ENCODE results near the gene ENG. TPM values are rescaled to one million over a fixed set of nuclear protein-coding genes. Genes with fewer than 3 reads are reported as not detected.

The ENG gene
- total and polyA plus RNA-seq, 2 experiments from 2014 or later: 1.4 to 2.6 TPM

DNA sequence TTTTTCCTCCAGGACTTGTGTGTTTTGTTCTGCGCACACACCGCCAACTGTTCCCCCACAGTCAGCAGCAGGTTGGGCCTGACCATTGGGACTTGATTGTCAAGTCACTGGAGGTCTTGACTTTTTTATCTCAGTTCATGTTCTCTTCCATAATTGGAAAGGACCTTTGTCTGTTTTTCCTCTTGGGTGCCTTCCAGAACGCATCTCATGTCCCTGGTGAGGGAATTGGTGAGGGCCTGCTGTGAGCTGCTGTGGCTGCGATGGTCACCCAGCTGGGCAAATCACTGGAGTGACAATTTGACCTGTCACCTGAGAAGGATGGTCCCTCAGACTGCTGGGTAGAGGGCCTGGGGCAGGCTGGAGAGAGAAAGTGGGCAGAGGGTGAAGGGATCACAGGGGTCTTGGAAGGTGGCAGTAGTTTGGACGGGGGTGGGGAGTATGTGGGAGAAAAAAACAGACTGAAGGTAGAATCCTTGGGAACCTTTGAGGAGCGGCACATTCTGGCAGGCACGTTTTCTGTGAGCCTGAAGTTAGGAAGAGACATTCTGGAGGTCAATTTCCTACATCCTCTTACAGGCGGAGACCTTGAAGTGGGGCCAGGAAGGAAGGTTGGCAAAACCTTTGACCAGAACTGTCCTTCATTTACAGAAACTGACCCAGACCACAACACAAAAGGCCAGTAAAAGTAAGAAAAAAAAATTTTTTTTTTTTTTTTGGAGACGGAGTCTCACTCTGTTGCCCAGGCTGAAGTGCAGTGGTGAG is 64.2 kb downstream of the ENG start (continued):
- TF ChIP-seq STAT1 (IDR thresholded peaks at IDR 0.05; ENCODE audit: unreplicated experiment) (no peak), POLR2AphosphoS5 (IDR thresholded peaks at IDR 0.05; ENCODE audit: low read depth) (no peak), NANOG (IDR thresholded peaks at IDR 0.05; ENCODE audit: borderline replicate concordance) (no peak), ZNF114 (CRISPR knock-in tag; IDR thresholded peaks at IDR 0.05) (no peak)

DNA sequence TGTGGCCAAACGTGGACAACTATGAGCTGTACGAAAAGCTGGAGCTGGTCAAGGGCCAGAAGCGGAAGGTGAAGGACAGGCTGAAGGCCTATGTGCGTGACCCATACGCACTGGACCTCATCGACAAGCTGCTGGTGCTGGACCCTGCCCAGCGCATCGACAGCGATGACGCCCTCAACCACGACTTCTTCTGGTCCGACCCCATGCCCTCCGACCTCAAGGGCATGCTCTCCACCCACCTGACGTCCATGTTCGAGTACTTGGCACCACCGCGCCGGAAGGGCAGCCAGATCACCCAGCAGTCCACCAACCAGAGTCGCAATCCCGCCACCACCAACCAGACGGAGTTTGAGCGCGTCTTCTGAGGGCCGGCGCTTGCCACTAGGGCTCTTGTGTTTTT is 65.3 kb downstream of the ENG start:
- no peak for ATAC-seq
- Histone ChIP-seq H3K4me3 (no peak overlapping the region), H3K4me2 (no peak overlapping the region), H3K27me3 (ENCODE audit: insufficient read depth) (no peaks in the 10 kb centered on the region), H4K20me1 (replicated peaks; ENCODE audit: insufficient read depth) (peaks cover 30% of the 10 kb centered on the region), H3K4me1 (ENCODE audit: insufficient read depth) (peaks cover 11% of the 10 kb centered on the region), H3K36me3 (ENCODE audit: insufficient read depth) (peaks cover 56% of the 10 kb centered on the region), H3K79me2 (replicated peaks; ENCODE audit: insufficient read depth) (peaks cover 35% of the 10 kb centered on the region), H3K9me2 (ENCODE audit: insufficient read depth) (no peaks in the 10 kb centered on the region), H2AFZ (no peak overlapping the region), H3F3A (replicated peaks; ENCODE audit: low read depth) (peaks cover 47% of the 10 kb centered on the region), H3K27ac (ENCODE audit: low read depth) (no peak overlapping the region)
- no peaks in the 10 kb centered on the region for H3K9me3 Mint-ChIP-seq
- TF ChIP-seq, protein P1, sequence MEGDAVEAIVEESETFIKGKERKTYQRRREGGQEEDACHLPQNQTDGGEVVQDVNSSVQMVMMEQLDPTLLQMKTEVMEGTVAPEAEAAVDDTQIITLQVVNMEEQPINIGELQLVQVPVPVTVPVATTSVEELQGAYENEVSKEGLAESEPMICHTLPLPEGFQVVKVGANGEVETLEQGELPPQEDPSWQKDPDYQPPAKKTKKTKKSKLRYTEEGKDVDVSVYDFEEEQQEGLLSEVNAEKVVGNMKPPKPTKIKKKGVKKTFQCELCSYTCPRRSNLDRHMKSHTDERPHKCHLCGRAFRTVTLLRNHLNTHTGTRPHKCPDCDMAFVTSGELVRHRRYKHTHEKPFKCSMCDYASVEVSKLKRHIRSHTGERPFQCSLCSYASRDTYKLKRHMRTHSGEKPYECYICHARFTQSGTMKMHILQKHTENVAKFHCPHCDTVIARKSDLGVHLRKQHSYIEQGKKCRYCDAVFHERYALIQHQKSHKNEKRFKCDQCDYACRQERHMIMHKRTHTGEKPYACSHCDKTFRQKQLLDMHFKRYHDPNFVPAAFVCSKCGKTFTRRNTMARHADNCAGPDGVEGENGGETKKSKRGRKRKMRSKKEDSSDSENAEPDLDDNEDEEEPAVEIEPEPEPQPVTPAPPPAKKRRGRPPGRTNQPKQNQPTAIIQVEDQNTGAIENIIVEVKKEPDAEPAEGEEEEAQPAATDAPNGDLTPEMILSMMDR (conservative IDR thresholded peaks at IDR 0.05; ENCODE audit: low read depth in 2 of 2): no peak
- TF ChIP-seq EZH2 (IDR thresholded peaks at IDR 0.05; ENCODE audit: low read depth, unreplicated experiment): no peak
- TF ChIP-seq, protein P2, sequence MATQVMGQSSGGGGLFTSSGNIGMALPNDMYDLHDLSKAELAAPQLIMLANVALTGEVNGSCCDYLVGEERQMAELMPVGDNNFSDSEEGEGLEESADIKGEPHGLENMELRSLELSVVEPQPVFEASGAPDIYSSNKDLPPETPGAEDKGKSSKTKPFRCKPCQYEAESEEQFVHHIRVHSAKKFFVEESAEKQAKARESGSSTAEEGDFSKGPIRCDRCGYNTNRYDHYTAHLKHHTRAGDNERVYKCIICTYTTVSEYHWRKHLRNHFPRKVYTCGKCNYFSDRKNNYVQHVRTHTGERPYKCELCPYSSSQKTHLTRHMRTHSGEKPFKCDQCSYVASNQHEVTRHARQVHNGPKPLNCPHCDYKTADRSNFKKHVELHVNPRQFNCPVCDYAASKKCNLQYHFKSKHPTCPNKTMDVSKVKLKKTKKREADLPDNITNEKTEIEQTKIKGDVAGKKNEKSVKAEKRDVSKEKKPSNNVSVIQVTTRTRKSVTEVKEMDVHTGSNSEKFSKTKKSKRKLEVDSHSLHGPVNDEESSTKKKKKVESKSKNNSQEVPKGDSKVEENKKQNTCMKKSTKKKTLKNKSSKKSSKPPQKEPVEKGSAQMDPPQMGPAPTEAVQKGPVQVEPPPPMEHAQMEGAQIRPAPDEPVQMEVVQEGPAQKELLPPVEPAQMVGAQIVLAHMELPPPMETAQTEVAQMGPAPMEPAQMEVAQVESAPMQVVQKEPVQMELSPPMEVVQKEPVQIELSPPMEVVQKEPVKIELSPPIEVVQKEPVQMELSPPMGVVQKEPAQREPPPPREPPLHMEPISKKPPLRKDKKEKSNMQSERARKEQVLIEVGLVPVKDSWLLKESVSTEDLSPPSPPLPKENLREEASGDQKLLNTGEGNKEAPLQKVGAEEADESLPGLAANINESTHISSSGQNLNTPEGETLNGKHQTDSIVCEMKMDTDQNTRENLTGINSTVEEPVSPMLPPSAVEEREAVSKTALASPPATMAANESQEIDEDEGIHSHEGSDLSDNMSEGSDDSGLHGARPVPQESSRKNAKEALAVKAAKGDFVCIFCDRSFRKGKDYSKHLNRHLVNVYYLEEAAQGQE (IDR thresholded peaks at IDR 0.05; ENCODE audit: unreplicated experiment): no peak
- TF ChIP-seq ZNF114 (CRISPR knock-in tag; IDR thresholded peaks at IDR 0.05): no peak
- no peak for TF ChIP-seq CREB1 (CRISPR knock-in tag; IDR thresholded peaks at IDR 0.05; ENCODE audit: low read depth)
- TF ChIP-seq, protein P3, sequence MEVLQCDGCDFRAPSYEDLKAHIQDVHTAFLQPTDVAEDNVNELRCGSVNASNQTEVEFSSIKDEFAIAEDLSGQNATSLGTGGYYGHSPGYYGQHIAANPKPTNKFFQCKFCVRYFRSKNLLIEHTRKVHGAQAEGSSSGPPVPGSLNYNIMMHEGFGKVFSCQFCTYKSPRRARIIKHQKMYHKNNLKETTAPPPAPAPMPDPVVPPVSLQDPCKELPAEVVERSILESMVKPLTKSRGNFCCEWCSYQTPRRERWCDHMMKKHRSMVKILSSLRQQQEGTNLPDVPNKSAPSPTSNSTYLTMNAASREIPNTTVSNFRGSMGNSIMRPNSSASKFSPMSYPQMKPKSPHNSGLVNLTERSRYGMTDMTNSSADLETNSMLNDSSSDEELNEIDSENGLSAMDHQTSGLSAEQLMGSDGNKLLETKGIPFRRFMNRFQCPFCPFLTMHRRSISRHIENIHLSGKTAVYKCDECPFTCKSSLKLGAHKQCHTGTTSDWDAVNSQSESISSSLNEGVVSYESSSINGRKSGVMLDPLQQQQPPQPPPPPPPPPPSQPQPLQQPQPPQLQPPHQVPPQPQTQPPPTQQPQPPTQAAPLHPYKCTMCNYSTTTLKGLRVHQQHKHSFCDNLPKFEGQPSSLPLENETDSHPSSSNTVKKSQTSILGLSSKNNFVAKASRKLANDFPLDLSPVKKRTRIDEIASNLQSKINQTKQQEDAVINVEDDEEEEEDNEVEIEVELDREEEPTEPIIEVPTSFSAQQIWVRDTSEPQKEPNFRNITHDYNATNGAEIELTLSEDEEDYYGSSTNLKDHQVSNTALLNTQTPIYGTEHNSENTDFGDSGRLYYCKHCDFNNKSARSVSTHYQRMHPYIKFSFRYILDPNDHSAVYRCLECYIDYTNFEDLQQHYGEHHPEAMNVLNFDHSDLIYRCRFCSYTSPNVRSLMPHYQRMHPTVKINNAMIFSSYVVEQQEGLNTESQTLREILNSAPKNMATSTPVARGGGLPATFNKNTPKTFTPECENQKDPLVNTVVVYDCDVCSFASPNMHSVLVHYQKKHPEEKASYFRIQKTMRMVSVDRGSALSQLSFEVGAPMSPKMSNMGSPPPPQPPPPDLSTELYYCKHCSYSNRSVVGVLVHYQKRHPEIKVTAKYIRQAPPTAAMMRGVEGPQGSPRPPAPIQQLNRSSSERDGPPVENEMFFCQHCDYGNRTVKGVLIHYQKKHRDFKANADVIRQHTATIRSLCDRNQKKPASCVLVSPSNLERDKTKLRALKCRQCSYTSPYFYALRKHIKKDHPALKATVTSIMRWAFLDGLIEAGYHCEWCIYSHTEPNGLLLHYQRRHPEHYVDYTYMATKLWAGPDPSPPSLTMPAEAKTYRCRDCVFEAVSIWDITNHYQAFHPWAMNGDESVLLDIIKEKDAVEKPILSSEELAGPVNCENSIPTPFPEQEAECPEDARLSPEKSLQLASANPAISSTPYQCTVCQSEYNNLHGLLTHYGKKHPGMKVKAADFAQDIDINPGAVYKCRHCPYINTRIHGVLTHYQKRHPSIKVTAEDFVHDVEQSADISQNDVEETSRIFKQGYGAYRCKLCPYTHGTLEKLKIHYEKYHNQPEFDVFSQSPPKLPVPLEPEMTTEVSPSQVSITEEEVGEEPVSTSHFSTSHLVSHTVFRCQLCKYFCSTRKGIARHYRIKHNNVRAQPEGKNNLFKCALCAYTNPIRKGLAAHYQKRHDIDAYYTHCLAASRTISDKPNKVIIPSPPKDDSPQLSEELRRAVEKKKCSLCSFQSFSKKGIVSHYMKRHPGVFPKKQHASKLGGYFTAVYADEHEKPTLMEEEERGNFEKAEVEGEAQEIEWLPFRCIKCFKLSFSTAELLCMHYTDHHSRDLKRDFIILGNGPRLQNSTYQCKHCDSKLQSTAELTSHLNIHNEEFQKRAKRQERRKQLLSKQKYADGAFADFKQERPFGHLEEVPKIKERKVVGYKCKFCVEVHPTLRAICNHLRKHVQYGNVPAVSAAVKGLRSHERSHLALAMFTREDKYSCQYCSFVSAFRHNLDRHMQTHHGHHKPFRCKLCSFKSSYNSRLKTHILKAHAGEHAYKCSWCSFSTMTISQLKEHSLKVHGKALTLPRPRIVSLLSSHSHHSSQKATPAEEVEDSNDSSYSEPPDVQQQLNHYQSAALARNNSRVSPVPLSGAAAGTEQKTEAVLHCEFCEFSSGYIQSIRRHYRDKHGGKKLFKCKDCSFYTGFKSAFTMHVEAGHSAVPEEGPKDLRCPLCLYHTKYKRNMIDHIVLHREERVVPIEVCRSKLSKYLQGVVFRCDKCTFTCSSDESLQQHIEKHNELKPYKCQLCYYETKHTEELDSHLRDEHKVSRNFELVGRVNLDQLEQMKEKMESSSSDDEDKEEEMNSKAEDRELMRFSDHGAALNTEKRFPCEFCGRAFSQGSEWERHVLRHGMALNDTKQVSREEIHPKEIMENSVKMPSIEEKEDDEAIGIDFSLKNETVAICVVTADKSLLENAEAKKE (CRISPR knock-in tag; IDR thresholded peaks at IDR 0.05): no peak
- no peak for DNase-seq (ENCODE audit: low spot score)
- H3K4me1 Mint-ChIP-seq: peaks cover 16% of the 10 kb centered on the region
- H3K27ac Mint-ChIP-seq: no peak overlapping the region
- H3K4me3 Mint-ChIP-seq: no peak overlapping the region
- peaks cover 63% of the 10 kb centered on the region for H3K36me3 Mint-ChIP-seq (ENCODE audit: low read depth)
- peaks cover 15% of the 10 kb centered on the region for H3K27me3 Mint-ChIP-seq (ENCODE audit: insufficient read depth, low read depth, poor library complexity)

Measured in GM23338 (cell line).